RWPE2 (cell line): ENCODE measurements around the gene USP32.

Source experiments
- ATAC-seq: fragments of 200-7000 bp; cut with Tn5 transposase; 3 replicates; pipeline ENCODE4 v1.9.1; 2021; ENCODE audit warnings: low read depth
- DNase-seq: peaks from one replicate; pipeline ENCODE4 v3.0.0-alpha.2; 2020; ENCODE audit warnings: low spot score
- H3K27ac ChIP-seq: fragments of 450-650 bp; 2 replicates; pipeline ENCODE4 v1.5.1; 2017; ENCODE audit warnings: mild to moderate bottlenecking; ENCODE audit not compliant: poor library complexity, severe bottlenecking
- H3K27me3 ChIP-seq: fragments of 250-450 bp; sonication (Bioruptor Pico); 2 replicates; pipeline ENCODE4 v1.5.1; 2021; ENCODE audit warnings: mild to moderate bottlenecking, moderate library complexity; ENCODE audit not compliant: insufficient read depth, poor library complexity, severe bottlenecking
- H3K36me3 ChIP-seq: fragments of 250-450 bp; sonication (Bioruptor Pico); 2 replicates; pipeline ENCODE4 v1.5.1; 2020; ENCODE audit warnings: low read depth, mild to moderate bottlenecking, moderate library complexity
- H3K4me1 ChIP-seq: fragments of 250-450 bp; sonication (Bioruptor Pico); 2 replicates; pipeline ENCODE4 v1.5.1; 2021; ENCODE audit warnings: mild to moderate bottlenecking, moderate library complexity; ENCODE audit not compliant: insufficient read depth, poor library complexity, severe bottlenecking
- H3K4me3 ChIP-seq: fragments of 250-450 bp; sonication (Bioruptor Pico); 2 replicates; pipeline ENCODE4 v1.5.1; 2021; ENCODE audit warnings: mild to moderate bottlenecking, moderate library complexity; ENCODE audit not compliant: severe bottlenecking
- H3K9me3 ChIP-seq: fragments of 250-450 bp; sonication (Bioruptor Pico); 2 replicates; pipeline ENCODE4 v1.5.1; 2021; ENCODE audit warnings: mild to moderate bottlenecking, moderate library complexity; ENCODE audit not compliant: severe bottlenecking
- TF ChIP-seq, protein P1 (sequence below): fragments of 450-650 bp; IDR thresholded peaks from one replicate; pipeline ENCODE4 v1.5.1; 2017; ENCODE audit warnings: mild to moderate bottlenecking, moderate library complexity; ENCODE audit not compliant: poor library complexity, severe bottlenecking

The USP32 gene

GRCh38 chr17:60141111-60142018 lies 250.6 kb downstream of the USP32 start:
- Histone ChIP-seq H3K4me1 (no peaks in the 10 kb centered on the region), H3K4me3 (no peak overlapping the region), H3K27me3 (peaks cover 58% of the 10 kb centered on the region), H3K27ac (no peak overlapping the region), H3K9me3 (no peaks in the 10 kb centered on the region), H3K36me3 (no peaks in the 10 kb centered on the region)
- ATAC-seq (no peak; the same call in 2 of the 3 replicates), DNase-seq (no peak)
- TF ChIP-seq, protein P1, sequence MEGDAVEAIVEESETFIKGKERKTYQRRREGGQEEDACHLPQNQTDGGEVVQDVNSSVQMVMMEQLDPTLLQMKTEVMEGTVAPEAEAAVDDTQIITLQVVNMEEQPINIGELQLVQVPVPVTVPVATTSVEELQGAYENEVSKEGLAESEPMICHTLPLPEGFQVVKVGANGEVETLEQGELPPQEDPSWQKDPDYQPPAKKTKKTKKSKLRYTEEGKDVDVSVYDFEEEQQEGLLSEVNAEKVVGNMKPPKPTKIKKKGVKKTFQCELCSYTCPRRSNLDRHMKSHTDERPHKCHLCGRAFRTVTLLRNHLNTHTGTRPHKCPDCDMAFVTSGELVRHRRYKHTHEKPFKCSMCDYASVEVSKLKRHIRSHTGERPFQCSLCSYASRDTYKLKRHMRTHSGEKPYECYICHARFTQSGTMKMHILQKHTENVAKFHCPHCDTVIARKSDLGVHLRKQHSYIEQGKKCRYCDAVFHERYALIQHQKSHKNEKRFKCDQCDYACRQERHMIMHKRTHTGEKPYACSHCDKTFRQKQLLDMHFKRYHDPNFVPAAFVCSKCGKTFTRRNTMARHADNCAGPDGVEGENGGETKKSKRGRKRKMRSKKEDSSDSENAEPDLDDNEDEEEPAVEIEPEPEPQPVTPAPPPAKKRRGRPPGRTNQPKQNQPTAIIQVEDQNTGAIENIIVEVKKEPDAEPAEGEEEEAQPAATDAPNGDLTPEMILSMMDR, result no peak

- Histone ChIP-seq H3K36me3 (no peaks in the 10 kb centered on the region), H3K27ac (no peak overlapping the region), H3K4me1 (no peaks in the 10 kb centered on the region), H3K9me3 (no peaks in the 10 kb centered on the region), H3K27me3 (peaks cover 44% of the 10 kb centered on the region), H3K4me3 (no peak overlapping the region)
- TF ChIP-seq, protein P1, result peak; percentile 80
- DNase-seq (no peak), ATAC-seq (peak; percentile 17; the same call in 1 of the 3 replicates)
These were observed 252.3 kb downstream of the USP32 start for GRCh38 chr17:60139438-60140285.

DNA sequence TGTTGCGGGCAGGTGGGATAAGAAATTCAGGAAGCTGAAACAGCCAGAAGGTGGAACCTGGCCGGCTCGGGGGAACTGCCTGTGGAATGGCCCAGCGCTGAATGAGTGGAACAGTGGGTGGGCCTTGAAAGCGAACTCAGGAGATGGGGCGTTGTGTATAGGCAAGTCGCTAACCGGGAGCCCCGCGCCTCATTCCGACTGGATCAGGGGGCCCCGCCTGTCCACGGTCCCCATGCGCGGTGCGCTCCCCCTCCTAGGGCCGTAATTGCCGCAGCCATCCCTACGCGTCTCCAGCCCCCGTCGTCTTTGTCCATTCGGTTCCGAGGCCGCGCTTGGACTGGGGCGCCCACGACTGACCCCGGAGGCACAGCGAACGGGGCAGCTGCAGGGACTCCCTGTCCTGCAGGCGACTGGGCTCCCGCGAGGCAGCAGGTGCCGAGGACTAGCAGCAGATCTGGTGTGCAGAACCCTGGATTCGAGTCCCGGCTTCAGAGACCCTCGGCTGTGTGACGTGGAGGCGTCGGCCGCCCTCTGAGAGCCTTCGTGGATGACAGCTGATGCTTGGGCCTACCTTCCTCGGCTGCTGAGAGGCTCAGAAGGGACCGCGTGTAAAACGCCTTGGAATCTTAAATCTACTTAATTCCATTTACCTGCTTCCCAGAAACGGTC lies 253.0 kb downstream of the USP32 start:
- Histone ChIP-seq H3K36me3 (no peaks in the 10 kb centered on the region), H3K27me3 (peaks cover 39% of the 10 kb centered on the region), H3K4me1 (no peaks in the 10 kb centered on the region), H3K4me3 (no peak overlapping the region), H3K9me3 (no peaks in the 10 kb centered on the region), H3K27ac (no peak overlapping the region)
- TF ChIP-seq, protein P1, result no peak
- ATAC-seq (no peak), DNase-seq (no peak)

GRCh38 chr17:60137731-60138130 lies 254.2 kb downstream of the USP32 start:
- Histone ChIP-seq H3K4me1 (no peaks in the 10 kb centered on the region), H3K36me3 (peaks cover 6% of the 10 kb centered on the region), H3K27me3 (peaks cover 39% of the 10 kb centered on the region), H3K9me3 (no peaks in the 10 kb centered on the region), H3K4me3 (no peak overlapping the region), H3K27ac (no peak overlapping the region)
- TF ChIP-seq, protein P1, result no peak
- ATAC-seq, result no peak
- no peak for DNase-seq
